IPS-15b (cell line): ENCODE data around the gene OR2V1.
"Not testable (repeated sequence)": the region's sequence is repeated elsewhere in the genome, so short reads cannot be mapped to it uniquely, and the experiment has no call there.

Experiments used
- H3K27me3 ChIP-seq: one replicate; pipeline ENCODE4 v1.6.1; 2013; ENCODE audit warnings: low read length; ENCODE audit not compliant: control insufficient read depth, insufficient read depth
- H3K36me3 ChIP-seq: one replicate; pipeline ENCODE4 v1.6.1; 2013; ENCODE audit warnings: low read length; ENCODE audit not compliant: control insufficient read depth, insufficient read depth
- H3K4me1 ChIP-seq: one replicate; pipeline ENCODE4 v1.6.1; 2013; ENCODE audit warnings: mild to moderate bottlenecking, low read length; ENCODE audit not compliant: control insufficient read depth, insufficient read depth
- H3K4me3 ChIP-seq: one replicate; pipeline ENCODE4 v1.5.1; 2013; ENCODE audit warnings: low read depth, low read length
- H3K9ac ChIP-seq: one replicate; pipeline ENCODE4 v1.6.1; 2013; ENCODE audit warnings: low read depth, mild to moderate bottlenecking, low read length
- H3K9me3 ChIP-seq: one replicate; pipeline ENCODE4 v1.6.1; 2013; ENCODE audit warnings: mild to moderate bottlenecking, low read length; ENCODE audit not compliant: control insufficient read depth, insufficient read depth

The OR2V1 gene

GRCh38 chr5:181130832-181131496, at the start of gene OR2V1:
Gene OR2V1 (minus strand): TSS chr5:181131169. CDS start chr5:181125304, 5,865 bp downstream.
- no peaks in the 10 kb centered on the region for H3K27me3 ChIP-seq
- no peaks in the 10 kb centered on the region for H3K4me1 ChIP-seq
- no peak within 1 kb of the TSS for H3K4me3 ChIP-seq
- no peaks in the 10 kb centered on the region for H3K9me3 ChIP-seq
- no peaks in the 10 kb centered on the region for H3K36me3 ChIP-seq
- H3K9ac ChIP-seq, result no peak within 1 kb of the TSS

GRCh38 chr5:181177559-181177958, 46.6 kb upstream of the OR2V1 start:
- not testable (repeated sequence) for H3K4me3 ChIP-seq, H3K4me1 ChIP-seq, H3K9ac ChIP-seq, H3K27me3 ChIP-seq, H3K36me3 ChIP-seq, H3K9me3 ChIP-seq

GRCh38 chr5:181176254-181176952, 45.4 kb upstream of the OR2V1 start:
- peaks cover 20% of the 10 kb centered on the region for H3K27me3 ChIP-seq
- H3K36me3 ChIP-seq, result no peaks in the 10 kb centered on the region
- no peak overlapping the region for H3K4me3 ChIP-seq
- no peak overlapping the region for H3K9ac ChIP-seq
- H3K4me1 ChIP-seq, result no peaks in the 10 kb centered on the region
- H3K9me3 ChIP-seq, result no peaks in the 10 kb centered on the region

- peak overlapping the region; percentile 84 for H3K4me3 ChIP-seq
- H3K9ac ChIP-seq, result peak overlapping the region; percentile 47
- no peaks in the 10 kb centered on the region for H3K36me3 ChIP-seq
- peaks cover 42% of the 10 kb centered on the region for H3K27me3 ChIP-seq
- H3K4me1 ChIP-seq, result peaks cover 2% of the 10 kb centered on the region
- H3K9me3 ChIP-seq, result no peaks in the 10 kb centered on the region
Measured at GRCh38 chr5:181173420-181174342, 42.7 kb upstream of the OR2V1 start.

- Histone ChIP-seq H3K9ac (peak overlapping the region; percentile 39), H3K9me3 (no peaks in the 10 kb centered on the region), H3K36me3 (no peaks in the 10 kb centered on the region), H3K27me3 (peaks cover 48% of the 10 kb centered on the region), H3K4me1 (peaks cover 7% of the 10 kb centered on the region), H3K4me3 (peak overlapping the region; percentile 84)
Measured at GRCh38 chr5:181173027-181173419, 42.1 kb upstream of the OR2V1 start.

- no peaks in the 10 kb centered on the region for H3K36me3 ChIP-seq
- H3K27me3 ChIP-seq, result peaks cover 58% of the 10 kb centered on the region
- H3K9me3 ChIP-seq, result no peaks in the 10 kb centered on the region
- H3K4me1 ChIP-seq, result peaks cover 8% of the 10 kb centered on the region
- H3K9ac ChIP-seq, result no peak overlapping the region
- H3K4me3 ChIP-seq, result no peak overlapping the region
Measured at GRCh38 chr5:181171782-181172181, 40.8 kb upstream of the OR2V1 start.

GRCh38 chr5:181170996-181171395, 40.0 kb upstream of the OR2V1 start:
- no peaks in the 10 kb centered on the region for H3K36me3 ChIP-seq
- H3K9ac ChIP-seq, result no peak overlapping the region
- H3K4me1 ChIP-seq, result peaks cover 8% of the 10 kb centered on the region
- peaks cover 59% of the 10 kb centered on the region for H3K27me3 ChIP-seq
- no peak overlapping the region for H3K4me3 ChIP-seq
- H3K9me3 ChIP-seq, result no peaks in the 10 kb centered on the region

- H3K36me3 ChIP-seq, result no peaks in the 10 kb centered on the region
- peaks cover 8% of the 10 kb centered on the region for H3K4me1 ChIP-seq
- peak overlapping the region; percentile 76 for H3K4me3 ChIP-seq
- peaks cover 61% of the 10 kb centered on the region for H3K27me3 ChIP-seq
- H3K9ac ChIP-seq, result no peak overlapping the region
- no peaks in the 10 kb centered on the region for H3K9me3 ChIP-seq
Measured at GRCh38 chr5:181170237-181170825, 39.4 kb upstream of the OR2V1 start.

GRCh38 chr5:181169459-181170236, 38.7 kb upstream of the OR2V1 start:
- H3K27me3 ChIP-seq, result peaks cover 62% of the 10 kb centered on the region
- H3K36me3 ChIP-seq, H3K9me3 ChIP-seq, H3K9ac ChIP-seq, H3K4me1 ChIP-seq: not testable (repeated sequence)
- peak overlapping the region; percentile 76 for H3K4me3 ChIP-seq

- Histone ChIP-seq H3K4me3 (peak overlapping the region; percentile 65), H3K4me1 (peaks cover 8% of the 10 kb centered on the region), H3K9ac (no peak overlapping the region), H3K9me3 (no peaks in the 10 kb centered on the region), H3K27me3 (peaks cover 62% of the 10 kb centered on the region), H3K36me3 (no peaks in the 10 kb centered on the region)
Measured at GRCh38 chr5:181168595-181169118, 37.7 kb upstream of the OR2V1 start.
